DOHH2 (cell line): ENCODE data around the gene SLK.

Source experiments
- H3F3A ChIP-seq: fragments of 200-600 bp; sonication (generic), shearing (Covaris generic); 2 replicates; pipeline ENCODE4 v1.6.0; 2016; ENCODE audit warnings: antibody characterized with exemption, mild to moderate bottlenecking; ENCODE audit not compliant: control insufficient read depth, insufficient read depth
- H3K27ac ChIP-seq: fragments of 200-600 bp; sonication (generic); 2 replicates; pipeline ENCODE4 v1.5.1; 2014; ENCODE audit warnings: low read depth, mild to moderate bottlenecking, low read length, moderate library complexity
- H3K27me3 ChIP-seq: fragments of 200-600 bp; sonication (generic); 2 replicates; pipeline ENCODE4 v1.6.1; 2014; ENCODE audit warnings: mild to moderate bottlenecking, low read length, mixed read lengths; ENCODE audit not compliant: control insufficient read depth
- H3K36me3 ChIP-seq: fragments of 200-600 bp; sonication (generic); 2 replicates; pipeline ENCODE4 v1.6.1; 2014; ENCODE audit warnings: mild to moderate bottlenecking, low read length, moderate library complexity, mixed read lengths; ENCODE audit not compliant: control insufficient read depth
- H3K4me1 ChIP-seq: fragments of 200-600 bp; sonication (generic); 2 replicates; pipeline ENCODE4 v1.6.1; 2014; ENCODE audit warnings: mild to moderate bottlenecking, low read length, mixed read lengths; ENCODE audit not compliant: control insufficient read depth
- H3K4me2 ChIP-seq: fragments of 200-600 bp; sonication (generic); 2 replicates; pipeline ENCODE4 v1.6.0; 2014; ENCODE audit warnings: mild to moderate bottlenecking, low read length, moderate library complexity
- H3K4me3 ChIP-seq: fragments of 200-600 bp; sonication (generic); 2 replicates; pipeline ENCODE4 v1.5.1; 2014; ENCODE audit warnings: mild to moderate bottlenecking, low read length, mixed read lengths
- H3K79me2 ChIP-seq: fragments of 200-600 bp; sonication (generic); 2 replicates; pipeline ENCODE4 v1.6.1; 2014; ENCODE audit warnings: mild to moderate bottlenecking, low read length, mixed read lengths; ENCODE audit not compliant: control insufficient read depth
- H3K9me2 ChIP-seq: fragments of 200-600 bp; sonication (generic); replicated peaks from 2 replicates; pipeline ENCODE4 v1.6.1; 2014; ENCODE audit warnings: mild to moderate bottlenecking, low read length, mixed read lengths; ENCODE audit not compliant: control insufficient read depth
- H3K9me3 ChIP-seq: fragments of 200-600 bp; sonication (generic); 2 replicates; pipeline ENCODE4 v1.6.1; 2014; ENCODE audit warnings: antibody characterized with exemption, low read length, mixed read lengths; ENCODE audit not compliant: control insufficient read depth, insufficient read depth
- H4K20me1 ChIP-seq: fragments of 200-600 bp; sonication (generic); 2 replicates; pipeline ENCODE4 v1.6.0; 2014; ENCODE audit warnings: low read depth, mild to moderate bottlenecking, antibody characterized with exemption, low read length, moderate library complexity; ENCODE audit not compliant: control insufficient read depth, insufficient read depth
- CTCF ChIP-seq: fragments of 200-600 bp; sonication (generic); IDR thresholded peaks from one replicate; pipeline ENCODE4 v1.5.1; 2014; ENCODE audit warnings: antibody characterized with exemption, mild to moderate bottlenecking, low read depth, low read length; ENCODE audit not compliant: poor library complexity, severe bottlenecking
- EZH2phosphoT487 ChIP-seq: fragments of 200-600 bp; sonication (generic); IDR thresholded peaks from 2 replicates; pipeline ENCODE4 v1.6.1; 2017; ENCODE audit warnings: borderline replicate concordance, mild to moderate bottlenecking, antibody characterized with exemption, low read length, moderate library complexity, mixed read lengths

The SLK gene

GRCh38 chr10:104034401-104035193, 67.7 kb downstream of the SLK start:
- Histone ChIP-seq H4K20me1 (no peaks in the 10 kb centered on the region), H3K9me2 (no peaks in the 10 kb centered on the region), H3K36me3 (no peaks in the 10 kb centered on the region), H3K9me3 (no peaks in the 10 kb centered on the region), H3K27ac (no peak overlapping the region), H3K4me1 (no peaks in the 10 kb centered on the region), H3K79me2 (no peaks in the 10 kb centered on the region), H3K4me3 (no peak overlapping the region), H3K27me3 (no peaks in the 10 kb centered on the region), H3K4me2 (no peak overlapping the region), H3F3A (no peaks in the 10 kb centered on the region)
- TF ChIP-seq CTCF: no peak
- no peak for TF ChIP-seq EZH2phosphoT487

GRCh38 chr10:104035194-104036068, 68.5 kb downstream of the SLK start:
- no peaks in the 10 kb centered on the region for H3F3A ChIP-seq
- no peaks in the 10 kb centered on the region for H3K9me2 ChIP-seq
- TF ChIP-seq EZH2phosphoT487 (no peak), CTCF (no peak)
- H4K20me1 ChIP-seq: no peaks in the 10 kb centered on the region
- H3K4me2 ChIP-seq: no peak overlapping the region
- H3K4me3 ChIP-seq: no peak overlapping the region
- no peaks in the 10 kb centered on the region for H3K9me3 ChIP-seq
- H3K79me2 ChIP-seq: no peaks in the 10 kb centered on the region
- H3K27ac ChIP-seq: no peak overlapping the region
- no peaks in the 10 kb centered on the region for H3K36me3 ChIP-seq
- no peaks in the 10 kb centered on the region for H3K27me3 ChIP-seq
- no peaks in the 10 kb centered on the region for H3K4me1 ChIP-seq

GRCh38 chr10:104036069-104036384, 69.1 kb downstream of the SLK start:
- Histone ChIP-seq H3K9me3 (no peaks in the 10 kb centered on the region), H3K36me3 (no peaks in the 10 kb centered on the region), H3K4me3 (no peak overlapping the region), H3K4me1 (no peaks in the 10 kb centered on the region), H3K9me2 (no peaks in the 10 kb centered on the region), H3K27me3 (no peaks in the 10 kb centered on the region), H3K79me2 (no peaks in the 10 kb centered on the region), H3F3A (no peaks in the 10 kb centered on the region), H4K20me1 (no peaks in the 10 kb centered on the region), H3K27ac (no peak overlapping the region), H3K4me2 (no peak overlapping the region)
- TF ChIP-seq EZH2phosphoT487: no peak
